HG03280 (cell line): ENCODE data around the gene MAP7D1.

Experiments used
- ATAC-seq: cut with Tn5 transposase; IDR thresholded peaks from one replicate; pipeline ENCODE4 v1.9.1; 2021; ENCODE audit warnings: mild to moderate bottlenecking, moderate library complexity; ENCODE audit not compliant: unreplicated experiment

The MAP7D1 gene

GRCh38 chr1:36155408-36156328, at the start of gene MAP7D1:
Gene MAP7D1, plus strand, starts transcription at chr1:36156160. Its CDS starts 258 bp downstream, at chr1:36156418.
- peak; percentile 47 for ATAC-seq

GRCh38 chr1:36106269-36106668, 49.7 kb upstream of the MAP7D1 start:
- no peak for ATAC-seq

GRCh38 chr1:36107394-36107793, 48.6 kb upstream of the MAP7D1 start:
- no peak for ATAC-seq

GRCh38 chr1:36108314-36108713, 47.6 kb upstream of the MAP7D1 start:
- ATAC-seq = no peak

GRCh38 chr1:36109041-36109679, 46.8 kb upstream of the MAP7D1 start:
- no peak for ATAC-seq

GRCh38 chr1:36111151-36111550, 44.8 kb upstream of the MAP7D1 start:
- no peak for ATAC-seq

GRCh38 chr1:36112823-36113222, 43.1 kb upstream of the MAP7D1 start:
- ATAC-seq = no peak

- ATAC-seq = no peak
Measured at GRCh38 chr1:36114371-36114770, 41.6 kb upstream of the MAP7D1 start.

- ATAC-seq = no peak
Measured at GRCh38 chr1:36115200-36115669, 40.7 kb upstream of the MAP7D1 start.

GRCh38 chr1:36115931-36116330, 40.0 kb upstream of the MAP7D1 start:
- no peak for ATAC-seq

GRCh38 chr1:36116901-36117300, 39.1 kb upstream of the MAP7D1 start:
- ATAC-seq = no peak

GRCh38 chr1:36118447-36119204, 37.3 kb upstream of the MAP7D1 start:
- no peak for ATAC-seq

- no peak for ATAC-seq
Measured at GRCh38 chr1:36119456-36119855, 36.5 kb upstream of the MAP7D1 start.

GRCh38 chr1:36122062-36123030, 33.6 kb upstream of the MAP7D1 start:
- no peak for ATAC-seq

GRCh38 chr1:36123356-36123755, 32.6 kb upstream of the MAP7D1 start:
- no peak for ATAC-seq

GRCh38 chr1:36124404-36125128, 31.4 kb upstream of the MAP7D1 start:
- ATAC-seq = no peak

- no peak for ATAC-seq
Measured at GRCh38 chr1:36125129-36125991, 30.6 kb upstream of the MAP7D1 start, which contains the start of gene COL8A2. Gene COL8A2, minus strand, starts transcription at chr1:36125222. Its CDS starts 24,980 bp downstream, at chr1:36100242.

GRCh38 chr1:36126005-36126716, 29.8 kb upstream of the MAP7D1 start:
- ATAC-seq = no peak
